HL-60 (cell line): ENCODE data around the gene EML3.

Experiments
- DNase-seq, 2 experiments: peaks; one replicate each; pipeline ENCODE4 v3.0.0-alpha.2; 2010 to 2020; ENCODE audit warnings: low read depth in 1 of 2, low spot score in 1 of 2
- H3K27ac ChIP-seq: fragments of 250-450 bp; sonication (Bioruptor Pico); replicated peaks from 2 replicates; pipeline ENCODE4 v1.5.1; 2020; ENCODE audit warnings: mild to moderate bottlenecking, moderate library complexity
- H3K27me3 ChIP-seq: fragments of 250-450 bp; sonication (Bioruptor Pico); 2 replicates; pipeline ENCODE4 v1.5.1; 2021; ENCODE audit warnings: mild to moderate bottlenecking, moderate library complexity; ENCODE audit not compliant: insufficient read depth, poor library complexity, severe bottlenecking
- H3K4me3 ChIP-seq: replicated peaks from 2 replicates; pipeline ENCODE4 v1.5.1; 2011; ENCODE audit warnings: mild to moderate bottlenecking, control low read depth, low read length; ENCODE audit not compliant: insufficient read depth
- GABPA ChIP-seq: IDR thresholded peaks from 2 replicates; pipeline ENCODE4 v1.6.1; 2012; ENCODE audit warnings: low read depth
- POLR2AphosphoS5 ChIP-seq: IDR thresholded peaks from 2 replicates; pipeline ENCODE4 v1.6.1; 2012; ENCODE audit warnings: low read depth
- SPI1 ChIP-seq: IDR thresholded peaks from 2 replicates; pipeline ENCODE4 v1.6.1; 2012; ENCODE audit warnings: low read depth, mild to moderate bottlenecking, borderline replicate concordance
- TF ChIP-seq, protein P1 (sequence below): IDR thresholded peaks from one replicate; pipeline ENCODE4 v1.5.1; 2011; ENCODE audit warnings: low read length, control low read depth, inconsistent platforms; ENCODE audit not compliant: insufficient read depth
- TF ChIP-seq, protein P2 (sequence below): IDR thresholded peaks from 2 replicates; pipeline ENCODE4 v1.6.1; 2012; ENCODE audit warnings: low read depth; ENCODE audit not compliant: insufficient replicate concordance

EML3 gene

DNA sequence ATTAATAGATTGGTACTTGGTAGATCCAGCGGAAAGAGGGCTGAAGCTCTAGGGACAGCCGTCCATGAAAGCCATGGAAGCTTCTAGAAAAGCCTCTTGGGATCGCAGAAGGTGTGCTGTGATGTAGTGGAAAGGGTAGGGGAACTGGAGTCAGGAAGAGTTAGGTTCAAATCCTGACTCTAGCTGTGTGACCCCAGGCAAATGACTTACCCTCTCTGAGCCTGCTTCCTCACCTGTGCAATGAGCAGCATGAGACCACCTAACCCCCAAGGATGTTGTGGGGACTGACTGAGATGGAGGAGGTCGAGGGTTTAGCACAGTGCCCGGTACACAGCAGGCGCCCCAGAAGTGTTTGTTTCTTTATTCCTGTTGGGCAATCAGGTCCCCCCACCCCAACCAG is 2.2 kb downstream of the EML3 start:
- DNase-seq, result no peak
- TF ChIP-seq, protein P1, sequence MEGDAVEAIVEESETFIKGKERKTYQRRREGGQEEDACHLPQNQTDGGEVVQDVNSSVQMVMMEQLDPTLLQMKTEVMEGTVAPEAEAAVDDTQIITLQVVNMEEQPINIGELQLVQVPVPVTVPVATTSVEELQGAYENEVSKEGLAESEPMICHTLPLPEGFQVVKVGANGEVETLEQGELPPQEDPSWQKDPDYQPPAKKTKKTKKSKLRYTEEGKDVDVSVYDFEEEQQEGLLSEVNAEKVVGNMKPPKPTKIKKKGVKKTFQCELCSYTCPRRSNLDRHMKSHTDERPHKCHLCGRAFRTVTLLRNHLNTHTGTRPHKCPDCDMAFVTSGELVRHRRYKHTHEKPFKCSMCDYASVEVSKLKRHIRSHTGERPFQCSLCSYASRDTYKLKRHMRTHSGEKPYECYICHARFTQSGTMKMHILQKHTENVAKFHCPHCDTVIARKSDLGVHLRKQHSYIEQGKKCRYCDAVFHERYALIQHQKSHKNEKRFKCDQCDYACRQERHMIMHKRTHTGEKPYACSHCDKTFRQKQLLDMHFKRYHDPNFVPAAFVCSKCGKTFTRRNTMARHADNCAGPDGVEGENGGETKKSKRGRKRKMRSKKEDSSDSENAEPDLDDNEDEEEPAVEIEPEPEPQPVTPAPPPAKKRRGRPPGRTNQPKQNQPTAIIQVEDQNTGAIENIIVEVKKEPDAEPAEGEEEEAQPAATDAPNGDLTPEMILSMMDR, result no peak
- no peak for TF ChIP-seq POLR2AphosphoS5
- no peak for TF ChIP-seq GABPA
- no peak for TF ChIP-seq SPI1
- TF ChIP-seq, protein P2, sequence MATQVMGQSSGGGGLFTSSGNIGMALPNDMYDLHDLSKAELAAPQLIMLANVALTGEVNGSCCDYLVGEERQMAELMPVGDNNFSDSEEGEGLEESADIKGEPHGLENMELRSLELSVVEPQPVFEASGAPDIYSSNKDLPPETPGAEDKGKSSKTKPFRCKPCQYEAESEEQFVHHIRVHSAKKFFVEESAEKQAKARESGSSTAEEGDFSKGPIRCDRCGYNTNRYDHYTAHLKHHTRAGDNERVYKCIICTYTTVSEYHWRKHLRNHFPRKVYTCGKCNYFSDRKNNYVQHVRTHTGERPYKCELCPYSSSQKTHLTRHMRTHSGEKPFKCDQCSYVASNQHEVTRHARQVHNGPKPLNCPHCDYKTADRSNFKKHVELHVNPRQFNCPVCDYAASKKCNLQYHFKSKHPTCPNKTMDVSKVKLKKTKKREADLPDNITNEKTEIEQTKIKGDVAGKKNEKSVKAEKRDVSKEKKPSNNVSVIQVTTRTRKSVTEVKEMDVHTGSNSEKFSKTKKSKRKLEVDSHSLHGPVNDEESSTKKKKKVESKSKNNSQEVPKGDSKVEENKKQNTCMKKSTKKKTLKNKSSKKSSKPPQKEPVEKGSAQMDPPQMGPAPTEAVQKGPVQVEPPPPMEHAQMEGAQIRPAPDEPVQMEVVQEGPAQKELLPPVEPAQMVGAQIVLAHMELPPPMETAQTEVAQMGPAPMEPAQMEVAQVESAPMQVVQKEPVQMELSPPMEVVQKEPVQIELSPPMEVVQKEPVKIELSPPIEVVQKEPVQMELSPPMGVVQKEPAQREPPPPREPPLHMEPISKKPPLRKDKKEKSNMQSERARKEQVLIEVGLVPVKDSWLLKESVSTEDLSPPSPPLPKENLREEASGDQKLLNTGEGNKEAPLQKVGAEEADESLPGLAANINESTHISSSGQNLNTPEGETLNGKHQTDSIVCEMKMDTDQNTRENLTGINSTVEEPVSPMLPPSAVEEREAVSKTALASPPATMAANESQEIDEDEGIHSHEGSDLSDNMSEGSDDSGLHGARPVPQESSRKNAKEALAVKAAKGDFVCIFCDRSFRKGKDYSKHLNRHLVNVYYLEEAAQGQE, result no peak
- Histone ChIP-seq H3K27me3 (no peaks in the 10 kb centered on the region), H3K4me3 (no peak overlapping the region), H3K27ac (no peak overlapping the region)

DNA sequence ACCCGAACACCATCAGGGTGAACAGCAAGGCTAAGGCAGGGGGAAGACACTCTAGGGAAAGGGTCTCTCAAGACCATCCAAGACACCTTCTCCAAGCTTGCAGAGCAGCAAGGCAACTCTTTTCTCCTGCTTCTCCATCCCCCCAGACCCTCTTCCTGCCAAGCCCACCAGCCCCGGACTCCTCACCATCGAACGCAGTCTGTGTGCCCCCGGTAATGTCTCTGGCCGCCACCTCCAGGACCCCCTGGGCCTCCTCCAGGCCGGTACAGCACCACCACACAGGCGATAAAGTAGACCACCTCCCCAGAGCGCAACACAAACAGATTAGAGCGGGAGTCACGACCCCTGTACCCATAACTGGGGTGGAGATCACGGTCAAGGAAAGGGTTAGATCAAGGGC is 3.8 kb downstream of the EML3 start:
- no peak for DNase-seq
- TF ChIP-seq SPI1, result no peak
- TF ChIP-seq GABPA, result no peak
- no peaks in the 10 kb centered on the region for H3K27me3 ChIP-seq
- H3K27ac ChIP-seq, result no peak overlapping the region
- no peak overlapping the region for H3K4me3 ChIP-seq

DNA sequence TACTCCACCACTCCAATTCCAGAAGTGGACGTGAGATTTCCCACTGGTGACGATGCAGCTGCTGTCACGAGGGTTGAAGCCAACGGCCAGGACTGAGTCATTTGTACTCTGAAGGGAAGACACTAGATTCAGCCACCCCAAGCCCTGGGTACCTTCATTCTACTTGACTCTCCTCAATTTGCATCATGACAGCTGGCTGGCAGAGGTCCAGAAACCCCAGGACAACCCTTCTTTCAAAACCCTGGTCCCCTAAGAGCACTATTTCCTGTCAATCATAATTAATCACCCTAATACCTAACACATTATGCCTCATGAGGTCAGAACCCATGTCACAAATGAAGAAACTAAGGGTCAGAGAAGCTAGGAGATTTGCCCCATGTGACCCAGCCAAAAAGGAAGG is 4.9 kb downstream of the EML3 start:
- TF ChIP-seq GABPA, result no peak
- TF ChIP-seq, protein P1, result no peak
- H3K4me3 ChIP-seq, result no peak overlapping the region
- H3K27me3 ChIP-seq, result no peaks in the 10 kb centered on the region
- DNase-seq, result no peak
- H3K27ac ChIP-seq, result no peak overlapping the region

DNA sequence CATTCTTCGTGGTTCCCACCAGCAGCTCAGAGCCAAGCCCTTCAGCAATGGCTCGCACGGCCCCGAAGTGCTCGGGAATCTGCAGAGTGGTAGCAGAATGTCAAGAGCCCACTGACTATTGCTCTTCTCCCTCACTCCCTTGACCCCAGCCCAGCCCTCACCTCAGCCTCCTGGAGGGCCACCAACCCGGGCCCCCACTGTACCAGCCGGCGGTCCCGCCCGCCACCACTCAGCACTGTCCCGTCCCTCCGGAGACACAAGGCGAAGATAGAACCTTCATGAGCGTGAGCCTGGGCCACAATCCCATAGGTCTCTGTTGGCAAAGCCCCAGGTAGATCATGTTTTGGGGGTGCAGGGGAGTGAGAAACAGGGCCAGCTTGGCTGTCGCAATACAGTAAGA is 6.7 kb downstream of the EML3 start:
- no peak overlapping the region for H3K27ac ChIP-seq
- DNase-seq, result no peak
- no peaks in the 10 kb centered on the region for H3K27me3 ChIP-seq
- no peak overlapping the region for H3K4me3 ChIP-seq
- TF ChIP-seq, protein P2, result no peak
- no peak for TF ChIP-seq POLR2AphosphoS5
- no peak for TF ChIP-seq GABPA
- TF ChIP-seq SPI1, result no peak
- TF ChIP-seq, protein P1, result no peak
